Skeletal muscle tissue (tissue), 5 donors: Measurements from ENCODE around the gene KIR2DL4. TPM values are rescaled to one million over a fixed set of nuclear protein-coding genes. Genes with fewer than 3 reads are reported as not detected.
"Not testable (repeated sequence)": the region's sequence is repeated elsewhere in the genome, so short reads cannot be mapped to it uniquely, and the experiment has no call there.

Source experiments
- H3K27ac ChIP-seq: one replicate; pipeline ENCODE4 v1.7.0; 2013; ENCODE audit warnings: mild to moderate bottlenecking, low read depth, low read length, inconsistent platforms
- H3K27me3 ChIP-seq, 3 donors: one replicate each; pipeline ENCODE4 v1.7.0; 2013; ENCODE audit warnings: low read length in 3 of 3; ENCODE audit not compliant: control insufficient read depth in 3 of 3, insufficient read depth in 3 of 3
- H3K36me3 ChIP-seq, 3 donors: one replicate each; pipeline ENCODE4 v1.7.0; 2013; ENCODE audit warnings: low read length in 3 of 3; ENCODE audit not compliant: control insufficient read depth in 3 of 3, insufficient read depth in 3 of 3
- H3K4me1 ChIP-seq, 3 donors: one replicate each; pipeline ENCODE4 v1.7.0; 2013; ENCODE audit warnings: low read length in 3 of 3, mild to moderate bottlenecking in 3 of 3; ENCODE audit not compliant: control insufficient read depth in 3 of 3, insufficient read depth in 3 of 3
- H3K4me3 ChIP-seq, 3 donors: one replicate each; pipeline ENCODE4 v1.7.0; 2013; ENCODE audit warnings: low read length in 3 of 3
- H3K9ac ChIP-seq, 3 donors: one replicate each; pipeline ENCODE4 v1.7.0; 2013; ENCODE audit warnings: low read length in 3 of 3, mild to moderate bottlenecking in 3 of 3, moderate library complexity in 2 of 3, low read depth in 1 of 3
- H3K9me3 ChIP-seq, 3 donors: one replicate each; pipeline ENCODE4 v1.7.0; 2013; ENCODE audit warnings: low read length in 3 of 3; ENCODE audit not compliant: control insufficient read depth in 3 of 3
- small RNA-seq: library from RNA; depleted of rRNA; stranded (forward); fragments of <200 nt; gene quantifications from one replicate; pipeline ENCODE3, GENCODE V24; 2014
- total RNA-seq: library from RNA; depleted of rRNA; stranded (reverse); fragments of >200 nt; gene quantifications from one replicate; pipeline ENCODE4 v1.2.3, GENCODE V29; 2014
- donor health status: Osteomylitis.

KIR2DL4 gene
- total RNA-seq, 1 donor from 2014 or later: not detected

- not testable (repeated sequence) for H3K36me3 ChIP-seq, H3K9ac ChIP-seq, H3K4me3 ChIP-seq, H3K9me3 ChIP-seq, H3K27ac ChIP-seq, H3K4me1 ChIP-seq, H3K27me3 ChIP-seq
Measured at GRCh38 chr19:54863459-54863858, 60.0 kb downstream of the KIR2DL4 start.

Small RNA genes lying within 50 kb of the gene (small RNA-seq; reads per million reads assigned to genes)
- not detected for gene KIR3DP1

Other genes starting within 250 kb of the KIR2DL4 start
- gene LILRA2, start 229.8 kb upstream of the KIR2DL4 start, total RNA-seq: 1.0 TPM
- gene LILRA1, start 210.0 kb upstream of the KIR2DL4 start, total RNA-seq: not detected
- gene LILRB1, start 173.1 kb upstream of the KIR2DL4 start, total RNA-seq: 1.0 TPM
- gene LILRB4, start 140.6 kb upstream of the KIR2DL4 start, total RNA-seq: 0.52 TPM
- gene KIR3DL3, start 79.2 kb upstream of the KIR2DL4 start, total RNA-seq: not detected
- gene KIR2DL3, start 65.1 kb upstream of the KIR2DL4 start, total RNA-seq: not detected
- gene KIR2DL1, start 33.8 kb upstream of the KIR2DL4 start, total RNA-seq: not detected
- gene KIR3DL1, start 12.9 kb downstream of the KIR2DL4 start, total RNA-seq: not detected
- gene KIR2DS4, start 29.1 kb downstream of the KIR2DL4 start, total RNA-seq: not detected
- gene KIR3DL2, start 46.8 kb downstream of the KIR2DL4 start, total RNA-seq: not detected
- 1.0 TPM for gene FCAR, start 70.6 kb downstream of the KIR2DL4 start, total RNA-seq
- gene NCR1, start 102.5 kb downstream of the KIR2DL4 start, total RNA-seq: not detected
- not detected for gene NLRP7, start 143.9 kb downstream of the KIR2DL4 start, total RNA-seq
- gene NLRP2, start 162.8 kb downstream of the KIR2DL4 start, total RNA-seq: 3.7 TPM
- gene GP6, start 234.7 kb downstream of the KIR2DL4 start, total RNA-seq: 1.6 TPM